GM18909 (cell line): ENCODE measurements around the gene SP140L.

Source experiments
- ATAC-seq: cut with Tn5 transposase; IDR thresholded peaks from one replicate; pipeline ENCODE4 v1.9.1; 2021; ENCODE audit warnings: mild to moderate bottlenecking; ENCODE audit not compliant: unreplicated experiment, poor library complexity

SP140L gene

DNA sequence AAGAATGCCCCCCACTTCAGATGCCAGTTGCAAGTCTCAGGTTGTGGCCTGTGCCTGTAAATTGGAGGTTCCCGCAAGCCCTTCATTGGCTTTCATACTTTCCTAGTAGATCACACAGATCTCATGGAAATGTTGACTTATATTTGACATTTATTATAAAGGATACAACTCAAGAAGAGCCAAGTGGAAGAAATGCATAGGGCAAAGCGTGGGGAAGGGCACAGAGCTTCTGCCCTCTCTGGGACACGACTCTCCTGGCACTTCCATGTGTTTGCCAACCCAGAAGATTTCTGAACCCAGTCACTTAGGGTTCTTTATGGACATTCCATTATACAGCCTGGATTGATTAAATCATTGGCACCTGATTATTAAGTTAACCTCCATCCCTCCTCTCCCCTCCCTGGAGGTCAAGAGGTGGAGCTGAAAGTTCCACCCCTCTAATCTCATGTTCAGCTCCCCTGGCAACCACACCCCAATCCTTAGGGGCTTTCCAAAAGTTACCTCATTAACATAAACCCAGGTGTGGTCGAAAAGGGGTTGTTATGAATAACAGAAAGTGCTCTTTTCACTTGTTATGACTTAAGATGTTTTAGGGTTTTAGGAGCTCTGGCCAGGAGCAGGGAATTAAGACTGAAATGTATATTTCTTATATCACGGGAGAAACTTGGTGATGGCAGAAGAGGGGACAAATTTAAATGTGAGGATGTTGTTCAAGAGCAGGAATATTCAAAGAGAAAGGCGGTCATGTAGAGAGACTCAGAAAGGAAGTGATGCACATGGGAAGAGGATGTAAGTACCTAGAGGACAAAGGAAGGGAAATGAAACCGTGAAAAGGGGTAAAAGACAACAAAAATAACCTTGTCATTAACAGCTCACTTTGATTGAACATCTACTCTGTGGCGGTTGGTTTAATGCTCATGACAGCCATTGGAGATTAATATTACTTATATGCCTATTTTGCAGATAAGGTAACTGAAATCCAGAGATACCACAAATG lies 120.8 kb downstream of the SP140L start:
- peak; percentile 81 for ATAC-seq

DNA sequence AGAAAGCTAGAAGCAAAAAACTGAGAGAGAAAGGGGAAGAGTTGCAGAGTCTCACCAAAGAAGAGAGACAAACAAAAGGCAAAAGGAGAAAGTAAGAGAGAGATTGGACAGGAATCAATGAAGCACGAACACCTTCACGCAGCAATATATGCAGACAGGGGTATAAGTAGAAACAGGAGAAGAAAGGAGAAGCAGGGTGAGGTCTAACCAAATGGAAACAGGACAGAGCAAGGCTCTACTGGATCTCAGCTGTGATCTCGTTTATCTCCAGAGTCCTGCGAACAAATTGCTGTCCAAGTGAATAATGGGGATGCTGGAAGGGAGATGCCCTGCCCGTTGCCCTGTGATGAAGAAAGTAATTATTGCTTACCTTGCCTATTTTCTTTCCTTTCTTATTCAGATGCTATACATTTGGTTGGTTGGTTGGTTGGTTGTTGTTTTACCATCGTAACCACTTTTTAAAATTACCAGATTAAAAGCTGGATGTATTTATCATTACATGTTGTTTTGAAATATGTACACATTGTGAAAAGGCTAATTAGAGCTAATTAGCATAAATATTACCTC lies 123.0 kb downstream of the SP140L start:
- ATAC-seq = no peak

DNA sequence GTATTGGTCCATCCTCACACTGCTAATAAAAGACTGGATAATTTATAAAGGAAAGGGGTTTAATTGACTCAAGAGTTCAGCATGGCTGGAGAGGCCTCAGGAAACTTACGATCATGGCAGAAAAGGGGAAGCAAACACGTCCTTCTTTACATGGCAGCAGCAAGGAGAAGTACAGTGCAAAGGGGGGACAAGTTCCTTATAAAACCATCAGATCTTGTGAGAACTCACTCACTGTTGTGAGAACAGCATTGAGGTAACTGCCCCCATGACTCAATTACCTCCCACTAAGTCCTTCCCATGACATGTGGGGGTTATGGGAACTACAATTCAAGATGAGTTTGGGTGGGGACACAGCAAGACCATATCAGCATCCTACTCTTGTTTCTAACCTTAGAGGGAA lies 126.0 kb downstream of the SP140L start:
- ATAC-seq = no peak
